ENCODE results near the gene SSTR3. TPM values are rescaled to one million over a fixed set of nuclear protein-coding genes. Genes with fewer than 3 reads are reported as not detected.

Gene SSTR3
- total and polyA plus RNA-seq, 2 donors (not counting 1 experiment from before 2014, with no cell fraction given), result 0.64 to 0.98 TPM

DNA sequence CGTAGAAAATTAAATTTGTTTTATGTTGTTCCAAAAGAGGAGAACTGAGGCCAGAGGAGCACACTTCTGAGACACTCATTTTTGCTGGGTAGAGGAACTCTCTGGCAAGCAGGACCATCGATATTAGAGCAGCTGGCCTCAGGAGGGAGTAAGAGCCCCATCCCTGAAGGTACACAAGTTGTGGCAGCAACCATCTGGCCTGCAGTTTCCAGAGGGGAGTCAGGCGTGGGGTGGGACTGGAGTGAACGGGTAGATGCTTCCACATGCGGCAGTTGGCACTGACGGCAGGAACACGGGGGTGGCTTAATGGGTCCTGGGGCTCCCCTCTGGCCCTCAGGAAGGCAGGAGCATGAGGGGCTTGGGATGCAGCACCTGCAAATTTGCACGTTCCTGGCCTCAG, 13.2 kb upstream of the SSTR3 start:
- intact Hi-C loops (cut with micrococcal nuclease), result loop anchor here (2.0 kb wide), 1 partner anchor 35 kb away; no protein-coding TSS in a partner anchor
- ATAC-seq (ENCODE audit: low read depth) (no peak), DNase-seq (peak; percentile 53)
- Histone ChIP-seq H3K9ac (ENCODE audit: low read length) (no peak overlapping the region), H3K9me3 (ENCODE audit: control extremely low read depth in 1 of 3, control insufficient read depth in 2 of 3, insufficient read depth in 1 of 3, low read length in 2 of 3) (peaks cover 0 to 15% (median 0%) of the 10 kb centered on the region in 3 donors), H3K79me2 (ENCODE audit: control insufficient read depth, insufficient read depth, low read length) (peaks cover 41% of the 10 kb centered on the region), H3K4me1 (ENCODE audit: control insufficient read depth in 2 of 2, insufficient read depth in 2 of 2, low read length in 2 of 2) (peaks cover 91 to 96% of the 10 kb centered on the region in 2 donors), H3K4me3 (ENCODE audit: control extremely low read depth in 1 of 5, extremely low read depth in 1 of 5, insufficient read depth in 1 of 5, low read depth in 2 of 5, low read length in 4 of 5) (no peak overlapping the region), H3K27me3 (replicated peaks in 1 of 4; ENCODE audit: control extremely low read depth in 1 of 4, control insufficient read depth in 3 of 4, insufficient read depth in 4 of 4, low read length in 3 of 4) (no peaks in the 10 kb centered on the region), H3K36me3 (replicated peaks in 1 of 2; ENCODE audit: control extremely low read depth in 1 of 2, control insufficient read depth in 1 of 2, extremely low read depth in 1 of 2, insufficient read depth in 2 of 2, low read length in 1 of 2) (peaks cover 0 to 62% of the 10 kb centered on the region in 2 experiments), H3K27ac (ENCODE audit: low read length in 2 of 2) (peak overlapping the region in 1 of 2 donors; percentile 87), H2AFZ (ENCODE audit: insufficient read depth, low read depth, low read length, poor library complexity, severe bottlenecking) (no peak overlapping the region), H3K4me2 (replicated peaks; ENCODE audit: low read depth, low read length, poor library complexity, severe bottlenecking) (peak overlapping the region; percentile 6), H4K20me1 (ENCODE audit: control insufficient read depth, insufficient read depth, low read length, poor library complexity, severe bottlenecking) (no peaks in the 10 kb centered on the region)
- WGBS (ENCODE audit: insufficient coverage), result 76% methylated on average over 7 of the region's 8 CpGs
- POLR2A ChIA-PET, result interaction anchor here (1.9 to 5.2 kb wide), 3 partner anchors 14 to 35 kb away, joined by 4 to 83 read pairs (median 5); partner anchors contain the start of gene RAC2
- CTCF ChIA-PET, result interaction anchor here (0.6 to 11.7 kb wide), 12 partner anchors 16 to 233 kb away, joined by 3 to 129 read pairs (median 4); partner anchors contain the start of gene RAC2
- Mint-ChIP-seq H3K27ac (peak overlapping the region; percentile 98), H3K4me1 (peaks cover 86% of the 10 kb centered on the region), H3K27me3 (no peaks in the 10 kb centered on the region), H3K9me3 (ENCODE audit: insufficient read depth) (no peaks in the 10 kb centered on the region), H3K4me3 (peak overlapping the region; percentile 32)
- no peak for TF ChIP-seq EZH2 (IDR thresholded peaks at IDR 0.05; ENCODE audit: borderline replicate concordance, insufficient read depth, low read depth, low read length, poor library complexity, severe bottlenecking)
- TF ChIP-seq CTCF (IDR thresholded peaks at IDR 0.05), result no peak

DNA sequence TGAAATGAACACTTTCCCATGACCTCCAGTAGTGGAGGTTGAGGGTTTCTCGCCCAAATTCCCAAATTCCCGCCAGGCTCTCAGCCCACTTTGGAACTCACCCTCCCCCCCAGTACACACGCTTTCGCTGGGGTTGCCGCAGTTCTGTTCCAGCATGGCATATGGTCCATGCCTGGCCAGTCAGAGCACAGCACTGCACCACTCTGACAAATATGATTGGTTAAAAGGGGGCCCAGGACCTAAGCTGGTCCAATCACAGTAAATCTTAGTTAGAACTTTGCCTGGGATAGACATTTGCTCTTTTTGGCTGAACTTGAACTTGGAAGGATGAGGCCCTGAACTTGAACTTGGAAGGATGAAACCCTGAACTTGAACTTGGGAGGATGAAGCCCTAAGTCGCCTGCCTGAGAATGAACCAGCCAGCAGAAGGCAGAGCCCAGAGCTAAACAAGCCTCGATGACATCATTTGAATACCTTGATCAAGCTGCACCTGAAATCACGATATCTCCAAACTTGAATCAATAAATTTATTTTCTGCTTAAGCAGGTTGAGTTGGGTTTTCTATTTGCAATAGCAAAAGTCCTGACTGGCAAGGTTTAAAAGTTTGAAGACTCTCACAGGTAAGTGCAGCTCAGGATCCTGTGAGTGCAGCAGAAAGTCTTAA, 12.6 kb upstream of the SSTR3 start:
- peaks cover 86% of the 10 kb centered on the region for H3K4me1 Mint-ChIP-seq
- Histone ChIP-seq H3K9me3 (ENCODE audit: control extremely low read depth in 1 of 3, control insufficient read depth in 2 of 3, insufficient read depth in 1 of 3, low read length in 2 of 3) (peaks cover 0 to 15% (median 0%) of the 10 kb centered on the region in 3 donors), H3K4me1 (ENCODE audit: control insufficient read depth in 2 of 2, insufficient read depth in 2 of 2, low read length in 2 of 2) (peaks cover 91 to 96% of the 10 kb centered on the region in 2 donors), H3K27ac (ENCODE audit: low read length in 2 of 2) (peak overlapping the region; percentile 87 to 93), H3K27me3 (replicated peaks in 1 of 4; ENCODE audit: control extremely low read depth in 1 of 4, control insufficient read depth in 3 of 4, insufficient read depth in 4 of 4, low read length in 3 of 4) (no peaks in the 10 kb centered on the region), H4K20me1 (ENCODE audit: control insufficient read depth, insufficient read depth, low read length, poor library complexity, severe bottlenecking) (no peaks in the 10 kb centered on the region), H3K4me2 (replicated peaks; ENCODE audit: low read depth, low read length, poor library complexity, severe bottlenecking) (peak overlapping the region; percentile 65), H3K36me3 (replicated peaks in 1 of 2; ENCODE audit: control extremely low read depth in 1 of 2, control insufficient read depth in 1 of 2, extremely low read depth in 1 of 2, insufficient read depth in 2 of 2, low read length in 1 of 2) (peaks cover 0 to 59% of the 10 kb centered on the region in 2 experiments), H3K9ac (ENCODE audit: low read length) (no peak overlapping the region), H3K4me3 (ENCODE audit: control extremely low read depth in 1 of 5, extremely low read depth in 1 of 5, insufficient read depth in 1 of 5, low read depth in 2 of 5, low read length in 4 of 5) (peak overlapping the region in 1 of 5 experiments; percentile 8), H3K79me2 (ENCODE audit: control insufficient read depth, insufficient read depth, low read length) (peaks cover 42% of the 10 kb centered on the region), H2AFZ (ENCODE audit: insufficient read depth, low read depth, low read length, poor library complexity, severe bottlenecking) (no peak overlapping the region)
- H3K9me3 Mint-ChIP-seq (ENCODE audit: insufficient read depth), result no peaks in the 10 kb centered on the region
- ChIA-PET POLR2A (interaction anchor here (0.7 to 5.2 kb wide), 4 partner anchors 15 to 36 kb away, joined by 3 to 83 read pairs (median 4); partner anchors contain the start of gene RAC2), CTCF (interaction anchor here (0.6 to 11.7 kb wide), 12 partner anchors 17 to 234 kb away, joined by 3 to 129 read pairs (median 4); partner anchors contain the start of gene RAC2)
- TF ChIP-seq EZH2 (IDR thresholded peaks at IDR 0.05; ENCODE audit: borderline replicate concordance, insufficient read depth, low read depth, low read length, poor library complexity, severe bottlenecking) (no peak), CTCF (IDR thresholded peaks at IDR 0.05) (no peak)
- DNase-seq, result no peak
- intact Hi-C loops (cut with micrococcal nuclease), result loop anchor here (1.0 to 2.0 kb wide), 3 partner anchors 17 to 36 kb away; no protein-coding TSS in a partner anchor
- H3K27me3 Mint-ChIP-seq, result no peaks in the 10 kb centered on the region
- ATAC-seq (ENCODE audit: low read depth), result no peak
- H3K4me3 Mint-ChIP-seq, result peak overlapping the region; percentile 45
- WGBS (ENCODE audit: insufficient coverage), result 0% methylated on average over 1 of the region's 8 CpGs
- H3K27ac Mint-ChIP-seq, result peak overlapping the region; percentile 98

Measured in B cell (primary cell).